ENCODE data around the gene ST3GAL6. TPM values are rescaled to one million over a fixed set of nuclear protein-coding genes. Genes with fewer than 3 reads are reported as not detected.

Gene ST3GAL6
- polyA plus RNA-seq, 3 donors, result 21.0 to 49.5 (median 22.8) TPM

DNA sequence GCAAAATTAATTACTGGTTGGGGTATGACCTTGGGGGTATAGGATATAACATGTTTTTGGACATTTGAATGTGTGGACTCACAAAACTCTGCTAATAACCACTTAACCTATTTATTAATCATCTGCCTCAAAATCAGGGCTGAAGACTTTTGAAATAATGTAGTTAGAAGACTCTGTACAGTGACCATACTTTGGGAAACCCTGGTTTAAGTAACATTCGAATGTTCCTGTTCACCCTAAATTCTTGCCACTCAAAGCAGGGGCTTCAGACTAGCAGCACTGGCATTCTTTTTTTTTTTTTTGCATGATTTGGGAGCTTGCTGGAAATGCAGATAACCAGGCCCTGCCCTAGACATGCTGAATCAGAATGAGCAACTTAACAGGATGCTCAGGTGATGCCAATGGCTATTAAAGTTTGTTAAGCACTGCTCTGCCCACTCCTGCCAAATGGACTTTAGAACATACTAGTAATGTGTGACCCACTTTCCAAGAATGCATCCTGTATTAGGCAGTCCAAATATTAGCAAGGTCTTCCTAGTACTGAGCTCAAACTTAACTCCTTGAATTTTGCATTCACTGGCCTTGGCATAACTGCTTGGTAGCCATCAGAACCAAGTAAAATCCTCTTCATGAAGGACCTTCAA, 12.7 kb upstream of the ST3GAL6 start:
- intact Hi-C loops (cut with micrococcal nuclease), result no loop called here
- Mint-ChIP-seq H3K36me3 (no peaks in the 10 kb centered on the region), H3K4me3 (no peak overlapping the region), H3K27me3 (ENCODE audit: low read depth in 3 of 3) (no peaks in the 10 kb centered on the region), H3K4me1 (peaks cover 3% of the 10 kb centered on the region), H3K27ac (no peak overlapping the region), H3K9me3 (no peaks in the 10 kb centered on the region)
- TF ChIP-seq, protein P1, sequence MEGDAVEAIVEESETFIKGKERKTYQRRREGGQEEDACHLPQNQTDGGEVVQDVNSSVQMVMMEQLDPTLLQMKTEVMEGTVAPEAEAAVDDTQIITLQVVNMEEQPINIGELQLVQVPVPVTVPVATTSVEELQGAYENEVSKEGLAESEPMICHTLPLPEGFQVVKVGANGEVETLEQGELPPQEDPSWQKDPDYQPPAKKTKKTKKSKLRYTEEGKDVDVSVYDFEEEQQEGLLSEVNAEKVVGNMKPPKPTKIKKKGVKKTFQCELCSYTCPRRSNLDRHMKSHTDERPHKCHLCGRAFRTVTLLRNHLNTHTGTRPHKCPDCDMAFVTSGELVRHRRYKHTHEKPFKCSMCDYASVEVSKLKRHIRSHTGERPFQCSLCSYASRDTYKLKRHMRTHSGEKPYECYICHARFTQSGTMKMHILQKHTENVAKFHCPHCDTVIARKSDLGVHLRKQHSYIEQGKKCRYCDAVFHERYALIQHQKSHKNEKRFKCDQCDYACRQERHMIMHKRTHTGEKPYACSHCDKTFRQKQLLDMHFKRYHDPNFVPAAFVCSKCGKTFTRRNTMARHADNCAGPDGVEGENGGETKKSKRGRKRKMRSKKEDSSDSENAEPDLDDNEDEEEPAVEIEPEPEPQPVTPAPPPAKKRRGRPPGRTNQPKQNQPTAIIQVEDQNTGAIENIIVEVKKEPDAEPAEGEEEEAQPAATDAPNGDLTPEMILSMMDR (IDR thresholded peaks at IDR 0.05), result no peak
- Histone ChIP-seq H3K27ac (ENCODE audit: low read depth in 1 of 2, low read length in 2 of 2) (no peak overlapping the region), H3K27me3 (ENCODE audit: control insufficient read depth in 2 of 2, insufficient read depth in 2 of 2, low read length in 2 of 2) (no peaks in the 10 kb centered on the region), H2AFZ (ENCODE audit: insufficient read depth, low read depth, low read length, poor library complexity, severe bottlenecking) (no peak overlapping the region), H3K79me2 (ENCODE audit: insufficient read depth, low read length) (no peaks in the 10 kb centered on the region), H3K4me3 (replicated peaks in 1 of 3; ENCODE audit: low read depth in 2 of 3, low read length in 3 of 3) (no peak overlapping the region), H4K20me1 (ENCODE audit: insufficient read depth, low read length) (no peaks in the 10 kb centered on the region), H3K4me2 (replicated peaks; ENCODE audit: extremely low read depth, low read length, poor library complexity, severe bottlenecking) (no peak overlapping the region), H3K9me3 (replicated peaks in 1 of 2; ENCODE audit: control insufficient read depth in 1 of 2, insufficient read depth in 1 of 2, low read length in 2 of 2) (no peaks in the 10 kb centered on the region), H3K9ac (ENCODE audit: insufficient read depth, low read length, poor library complexity, severe bottlenecking) (no peak overlapping the region), H3K36me3 (replicated peaks in 1 of 2; ENCODE audit: control insufficient read depth in 1 of 2, insufficient read depth in 2 of 2, low read length in 2 of 2) (no peaks in the 10 kb centered on the region), H3K4me1 (ENCODE audit: control insufficient read depth in 1 of 2, insufficient read depth in 2 of 2, low read length in 2 of 2) (no peaks in the 10 kb centered on the region)
- 100% methylated on average over 1 of the region's 1 CpG for WGBS (ENCODE audit: insufficient coverage)
- DNase-seq, result no peak

DNA sequence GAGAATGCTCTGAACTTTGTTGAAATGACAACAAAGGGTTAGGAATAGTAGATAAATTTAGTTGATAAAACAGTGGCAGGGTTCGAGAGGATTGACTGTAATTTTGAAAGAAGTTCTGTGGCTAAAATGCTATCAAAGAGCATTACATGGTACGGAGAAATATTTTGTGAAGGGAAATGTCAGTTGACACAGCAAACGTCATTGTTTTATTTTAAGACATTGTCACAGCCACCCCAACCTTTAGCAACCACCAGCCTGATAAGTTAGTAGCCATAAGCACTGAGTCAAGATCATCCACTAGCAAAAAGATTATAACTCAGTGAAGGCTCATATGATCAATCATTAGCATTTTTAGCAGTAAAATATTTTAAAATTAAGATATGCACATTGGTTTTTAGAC, 8.7 kb upstream of the ST3GAL6 start:
- H3K27me3 Mint-ChIP-seq (ENCODE audit: low read depth in 3 of 3), result no peaks in the 10 kb centered on the region
- H3K4me3 ChIP-seq (replicated peaks in 1 of 3; ENCODE audit: low read depth in 2 of 3, low read length in 3 of 3), result no peak overlapping the region

More for the DNA sequence above, 8.7 kb upstream of the ST3GAL6 start:
- DNase-seq, result no peak
- no peak overlapping the region for H3K27ac Mint-ChIP-seq
- H3K9ac ChIP-seq (ENCODE audit: insufficient read depth, low read length, poor library complexity, severe bottlenecking), result no peak overlapping the region
- TF ChIP-seq, protein P1 (IDR thresholded peaks at IDR 0.05), result no peak
- H3K27ac ChIP-seq (ENCODE audit: low read depth in 1 of 2, low read length in 2 of 2), result no peak overlapping the region
- H3K4me3 Mint-ChIP-seq, result no peak overlapping the region
- no peak overlapping the region for H2AFZ ChIP-seq (ENCODE audit: insufficient read depth, low read depth, low read length, poor library complexity, severe bottlenecking)
- no peaks in the 10 kb centered on the region for H3K9me3 Mint-ChIP-seq
- H3K4me1 Mint-ChIP-seq, result peaks cover 10% of the 10 kb centered on the region
- no peaks in the 10 kb centered on the region for H3K36me3 ChIP-seq (replicated peaks in 1 of 2; ENCODE audit: control insufficient read depth in 1 of 2, insufficient read depth in 2 of 2, low read length in 2 of 2)
- no peaks in the 10 kb centered on the region for H3K9me3 ChIP-seq (replicated peaks in 1 of 2; ENCODE audit: control insufficient read depth in 1 of 2, insufficient read depth in 1 of 2, low read length in 2 of 2)
- H3K4me2 ChIP-seq (replicated peaks; ENCODE audit: extremely low read depth, low read length, poor library complexity, severe bottlenecking), result no peak overlapping the region
- H3K27me3 ChIP-seq (ENCODE audit: control insufficient read depth in 2 of 2, insufficient read depth in 2 of 2, low read length in 2 of 2), result no peaks in the 10 kb centered on the region
- H4K20me1 ChIP-seq (ENCODE audit: insufficient read depth, low read length), result no peaks in the 10 kb centered on the region
- no peaks in the 10 kb centered on the region for H3K36me3 Mint-ChIP-seq
- WGBS (ENCODE audit: insufficient coverage), result 100% methylated on average over 1 of the region's 3 CpGs
- peaks cover under 1% of the 10 kb centered on the region for H3K79me2 ChIP-seq (ENCODE audit: insufficient read depth, low read length)
- intact Hi-C loops (cut with micrococcal nuclease), result no loop called here
- H3K4me1 ChIP-seq (ENCODE audit: control insufficient read depth in 1 of 2, insufficient read depth in 2 of 2, low read length in 2 of 2), result peaks cover 3 to 6% of the 10 kb centered on the region in 2 donors
